RWPE2 (cell line): ENCODE data around the gene CDKN1A.

Source experiments
- ATAC-seq: fragments of 200-7000 bp; cut with Tn5 transposase; 3 replicates; pipeline ENCODE4 v1.9.1; 2021; ENCODE audit warnings: low read depth
- DNase-seq: peaks from one replicate; pipeline ENCODE4 v3.0.0-alpha.2; 2020; ENCODE audit warnings: low spot score
- H3K27ac ChIP-seq: fragments of 450-650 bp; 2 replicates; pipeline ENCODE4 v1.5.1; 2017; ENCODE audit warnings: mild to moderate bottlenecking; ENCODE audit not compliant: poor library complexity, severe bottlenecking
- H3K27me3 ChIP-seq: fragments of 250-450 bp; sonication (Bioruptor Pico); 2 replicates; pipeline ENCODE4 v1.5.1; 2021; ENCODE audit warnings: mild to moderate bottlenecking, moderate library complexity; ENCODE audit not compliant: insufficient read depth, poor library complexity, severe bottlenecking
- H3K36me3 ChIP-seq: fragments of 250-450 bp; sonication (Bioruptor Pico); 2 replicates; pipeline ENCODE4 v1.5.1; 2020; ENCODE audit warnings: low read depth, mild to moderate bottlenecking, moderate library complexity
- H3K4me1 ChIP-seq: fragments of 250-450 bp; sonication (Bioruptor Pico); 2 replicates; pipeline ENCODE4 v1.5.1; 2021; ENCODE audit warnings: mild to moderate bottlenecking, moderate library complexity; ENCODE audit not compliant: insufficient read depth, poor library complexity, severe bottlenecking
- H3K4me3 ChIP-seq: fragments of 250-450 bp; sonication (Bioruptor Pico); 2 replicates; pipeline ENCODE4 v1.5.1; 2021; ENCODE audit warnings: mild to moderate bottlenecking, moderate library complexity; ENCODE audit not compliant: severe bottlenecking
- H3K9me3 ChIP-seq: fragments of 250-450 bp; sonication (Bioruptor Pico); 2 replicates; pipeline ENCODE4 v1.5.1; 2021; ENCODE audit warnings: mild to moderate bottlenecking, moderate library complexity; ENCODE audit not compliant: severe bottlenecking
- TF ChIP-seq, protein P1 (sequence below): fragments of 450-650 bp; IDR thresholded peaks from one replicate; pipeline ENCODE4 v1.5.1; 2017; ENCODE audit warnings: mild to moderate bottlenecking, moderate library complexity; ENCODE audit not compliant: poor library complexity, severe bottlenecking

CDKN1A gene

DNA sequence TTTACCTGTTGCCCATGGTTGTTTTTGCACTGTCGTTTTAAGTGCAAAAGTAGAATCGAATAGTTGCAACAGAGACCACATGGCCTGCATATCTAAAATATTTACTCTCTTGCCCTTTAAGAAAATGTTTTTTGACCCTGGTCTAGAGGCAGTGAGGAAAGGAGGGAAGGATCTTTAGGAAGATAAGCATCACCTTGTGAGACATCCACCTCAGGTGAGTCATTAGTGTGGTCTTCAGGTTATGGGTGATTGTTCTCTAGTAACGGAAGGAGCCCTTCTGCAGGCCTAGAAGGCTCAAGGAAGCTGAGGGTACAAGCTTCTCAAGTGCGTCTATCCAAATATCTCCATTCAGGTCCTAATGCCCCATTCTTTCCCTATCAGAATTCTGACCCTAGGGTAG is 12.5 kb downstream of the CDKN1A start:
- no peaks in the 10 kb centered on the region for H3K9me3 ChIP-seq
- DNase-seq (no peak), ATAC-seq (no peak)
- no peaks in the 10 kb centered on the region for H3K27me3 ChIP-seq
- H3K36me3 ChIP-seq: peaks cover 17% of the 10 kb centered on the region
- TF ChIP-seq, protein P1, sequence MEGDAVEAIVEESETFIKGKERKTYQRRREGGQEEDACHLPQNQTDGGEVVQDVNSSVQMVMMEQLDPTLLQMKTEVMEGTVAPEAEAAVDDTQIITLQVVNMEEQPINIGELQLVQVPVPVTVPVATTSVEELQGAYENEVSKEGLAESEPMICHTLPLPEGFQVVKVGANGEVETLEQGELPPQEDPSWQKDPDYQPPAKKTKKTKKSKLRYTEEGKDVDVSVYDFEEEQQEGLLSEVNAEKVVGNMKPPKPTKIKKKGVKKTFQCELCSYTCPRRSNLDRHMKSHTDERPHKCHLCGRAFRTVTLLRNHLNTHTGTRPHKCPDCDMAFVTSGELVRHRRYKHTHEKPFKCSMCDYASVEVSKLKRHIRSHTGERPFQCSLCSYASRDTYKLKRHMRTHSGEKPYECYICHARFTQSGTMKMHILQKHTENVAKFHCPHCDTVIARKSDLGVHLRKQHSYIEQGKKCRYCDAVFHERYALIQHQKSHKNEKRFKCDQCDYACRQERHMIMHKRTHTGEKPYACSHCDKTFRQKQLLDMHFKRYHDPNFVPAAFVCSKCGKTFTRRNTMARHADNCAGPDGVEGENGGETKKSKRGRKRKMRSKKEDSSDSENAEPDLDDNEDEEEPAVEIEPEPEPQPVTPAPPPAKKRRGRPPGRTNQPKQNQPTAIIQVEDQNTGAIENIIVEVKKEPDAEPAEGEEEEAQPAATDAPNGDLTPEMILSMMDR: no peak
- no peaks in the 10 kb centered on the region for H3K4me1 ChIP-seq
- H3K4me3 ChIP-seq: no peak overlapping the region
- no peak overlapping the region for H3K27ac ChIP-seq

DNA sequence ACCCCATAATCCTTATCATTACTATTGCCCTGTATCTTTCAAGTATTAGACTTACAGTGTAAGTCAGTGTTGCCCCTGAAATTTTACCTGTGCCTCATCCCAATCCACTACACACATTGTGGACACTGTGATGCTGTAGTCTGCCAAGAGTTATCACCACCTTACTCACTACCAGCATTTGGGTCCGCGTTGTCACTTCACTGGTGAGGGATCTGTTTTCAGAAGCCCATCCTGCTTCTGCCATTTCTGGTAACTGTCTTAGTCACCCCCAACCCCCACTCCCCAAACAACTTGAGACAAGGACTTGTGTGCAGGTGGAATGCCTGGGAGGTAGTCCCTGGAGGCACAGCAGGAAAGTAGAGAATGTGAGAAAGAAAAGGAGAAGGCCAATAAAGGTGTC is 13.1 kb downstream of the CDKN1A start:
- Histone ChIP-seq H3K4me1 (no peaks in the 10 kb centered on the region), H3K4me3 (no peak overlapping the region), H3K9me3 (no peaks in the 10 kb centered on the region), H3K36me3 (peaks cover 11% of the 10 kb centered on the region), H3K27ac (no peak overlapping the region), H3K27me3 (no peaks in the 10 kb centered on the region)
- no peak for ATAC-seq
- TF ChIP-seq, protein P1: no peak
- DNase-seq: no peak

DNA sequence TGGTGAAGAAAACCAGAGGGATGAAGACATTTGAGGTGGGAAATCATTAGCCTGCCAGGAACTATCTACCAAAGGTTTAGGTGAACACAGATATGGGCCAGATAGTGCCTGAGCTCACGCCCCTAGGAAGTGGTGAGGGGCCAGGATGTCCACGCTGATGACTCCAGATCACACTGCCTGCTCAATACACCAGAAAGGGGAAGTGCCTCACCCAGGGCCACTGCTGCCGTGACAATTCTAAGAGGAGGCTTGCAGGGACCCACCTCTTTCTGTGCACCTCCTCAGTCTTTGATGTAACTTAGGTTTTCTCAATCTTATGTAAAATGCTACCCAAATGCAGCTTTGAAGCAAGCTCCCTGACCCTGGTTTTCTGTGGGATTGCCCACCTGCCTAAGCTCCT is 13.7 kb downstream of the CDKN1A start:
- H3K4me3 ChIP-seq: no peak overlapping the region
- peaks cover 5% of the 10 kb centered on the region for H3K36me3 ChIP-seq
- no peak for ATAC-seq
- H3K9me3 ChIP-seq: no peaks in the 10 kb centered on the region
- no peaks in the 10 kb centered on the region for H3K27me3 ChIP-seq
- DNase-seq: no peak
- TF ChIP-seq, protein P1: no peak
- H3K27ac ChIP-seq: no peak overlapping the region
- H3K4me1 ChIP-seq: no peaks in the 10 kb centered on the region

DNA sequence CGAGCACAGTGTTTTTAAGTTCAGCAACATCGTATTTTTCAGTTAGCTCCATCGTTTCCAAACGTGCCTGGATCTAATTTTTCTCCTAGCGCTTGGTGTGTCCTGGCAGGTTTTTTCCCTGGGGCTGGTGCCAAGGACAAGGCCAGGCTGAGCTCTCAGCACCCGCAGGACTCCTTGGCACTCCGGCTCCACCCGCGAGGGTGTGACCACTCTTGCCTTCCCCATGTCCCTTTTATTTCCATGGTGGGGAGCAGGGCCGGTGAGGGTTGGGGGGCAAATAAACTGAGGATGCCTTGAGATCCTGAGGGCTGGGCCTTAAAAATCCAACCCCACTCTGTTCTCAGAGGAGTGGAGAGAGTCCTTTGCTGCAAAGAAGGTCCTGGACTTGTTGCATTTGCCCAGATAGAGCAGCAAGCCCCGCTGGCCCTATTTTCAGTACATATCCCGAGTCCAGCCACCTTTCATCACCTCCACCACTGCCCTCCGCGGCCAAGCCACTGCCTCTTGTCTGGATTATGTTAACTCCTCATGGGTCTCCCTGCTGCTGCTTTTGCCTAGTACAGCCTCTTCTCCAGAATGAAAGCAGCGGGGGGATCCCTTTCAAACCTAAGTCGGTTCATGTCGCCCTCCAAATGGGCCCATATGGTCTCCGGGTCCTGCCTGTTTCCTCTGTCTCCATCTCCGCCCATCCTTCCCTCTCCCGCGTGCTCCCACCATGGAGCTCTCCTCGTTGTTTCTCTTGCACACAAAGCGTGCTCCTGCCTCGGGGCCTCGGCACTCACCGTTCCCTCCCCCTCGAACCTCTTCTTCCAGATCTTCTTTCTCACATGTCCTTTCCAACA is 14.6 kb downstream of the CDKN1A start:
- TF ChIP-seq, protein P1: no peak
- no peak overlapping the region for H3K27ac ChIP-seq

DNA sequence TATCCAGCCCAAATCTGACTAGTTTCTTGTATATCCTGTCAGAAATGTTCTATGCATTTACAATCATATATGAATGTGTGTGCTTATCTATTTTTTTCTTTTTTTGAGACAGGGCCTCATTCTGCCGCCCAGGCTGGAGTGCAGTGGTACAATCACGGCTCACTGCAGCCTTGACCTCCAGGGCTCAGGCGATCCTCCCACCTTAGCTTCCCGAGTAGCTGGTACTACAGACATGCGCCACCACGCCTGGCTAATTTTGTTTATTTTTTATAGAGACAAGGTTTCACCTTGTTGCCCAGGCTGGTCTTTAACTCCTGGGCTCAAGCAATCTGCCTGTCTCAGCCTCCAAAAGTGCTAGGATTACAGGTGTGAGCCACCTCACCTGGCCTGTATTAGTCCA is 16.1 kb downstream of the CDKN1A start:
- Histone ChIP-seq H3K27ac (no peak overlapping the region), H3K4me1 (no peaks in the 10 kb centered on the region), H3K9me3 (no peaks in the 10 kb centered on the region), H3K36me3 (no peaks in the 10 kb centered on the region), H3K27me3 (no peaks in the 10 kb centered on the region), H3K4me3 (no peak overlapping the region)
- TF ChIP-seq, protein P1: no peak
- no peak for ATAC-seq
- DNase-seq: no peak

More for the DNA sequence above, 14.6 kb downstream of the CDKN1A start:
- H3K4me3 ChIP-seq: no peak overlapping the region
- H3K9me3 ChIP-seq: no peaks in the 10 kb centered on the region
- no peaks in the 10 kb centered on the region for H3K36me3 ChIP-seq
- H3K27me3 ChIP-seq: no peaks in the 10 kb centered on the region
- DNase-seq (no peak), ATAC-seq (no peak)
- H3K4me1 ChIP-seq: no peaks in the 10 kb centered on the region
